GM12874 (cell line): ENCODE measurements around the gene PDGFB.

ENCODE experiments used
- CTCF ChIP-seq: IDR thresholded peaks from 2 replicates; pipeline ENCODE4 v1.5.1; 2011; ENCODE audit warnings: low read depth, mild to moderate bottlenecking, control low read depth, low read length, moderate library complexity; ENCODE audit not compliant: insufficient read depth

The PDGFB gene

GRCh38 chr22:39282645-39283321 is 38.0 kb upstream of the PDGFB start:
- TF ChIP-seq CTCF, result no peak

GRCh38 chr22:39281126-39281525 is 36.3 kb upstream of the PDGFB start:
- no peak for TF ChIP-seq CTCF

GRCh38 chr22:39280250-39280649 is 35.5 kb upstream of the PDGFB start:
- TF ChIP-seq CTCF, result no peak

GRCh38 chr22:39279170-39279850 is 34.5 kb upstream of the PDGFB start:
- TF ChIP-seq CTCF, result no peak

- TF ChIP-seq CTCF, result no peak
These were observed 33.3 kb upstream of the PDGFB start for GRCh38 chr22:39278040-39278439.

- no peak for TF ChIP-seq CTCF
These were observed 32.4 kb upstream of the PDGFB start for GRCh38 chr22:39277142-39277607.

- no peak for TF ChIP-seq CTCF
These were observed 31.8 kb upstream of the PDGFB start for GRCh38 chr22:39276440-39277141.
